Endothelial cell of umbilical vein (primary cell): ENCODE data around the gene CFAP46. TPM values are rescaled to one million over a fixed set of nuclear protein-coding genes. Genes with fewer than 3 reads are reported as not detected.

Experiments
- BruUV-seq: library from RNA; stranded (reverse); fragments of 400-500 nt; replicated peaks from 2 replicates; lab custom pipeline; 2021; lab: Mats Ljungman, UMichigan
- CTCF ChIA-PET: fragments of 300-600, 350-600 bp; sonication (Branson Sonifier 250); formaldehyde crosslinking; loops from one replicate; lab custom pipeline; 2021; ENCODE audit warnings: antibody characterized with exemption, inconsistent platforms; lab: Charles Lee
- POLR2A ChIA-PET: fragments of 300-600, 350-600 bp; sonication (Branson Sonifier 250); formaldehyde crosslinking; loops from one replicate; lab custom pipeline; 2021; ENCODE audit warnings: antibody characterized with exemption, inconsistent platforms; lab: Charles Lee
- DNase-seq: peaks from one replicate; pipeline ENCODE4 v3.0.0-alpha.2; 2011; ENCODE audit warnings: low read depth, low spot score
- FAIRE-seq: peaks from 2 replicates; lab custom pipeline; 2011; peaks lifted over from hg19 to GRCh38; lab: Jason Lieb, UNC
- H2AFZ ChIP-seq: 2 replicates; pipeline ENCODE4 v1.6.0; 2012; ENCODE audit warnings: low read depth, low read length, control low read depth, inconsistent platforms
- H3K27ac ChIP-seq: 2 replicates; pipeline ENCODE4 v1.5.1; 2011; ENCODE audit warnings: low read depth, mild to moderate bottlenecking, control low read depth, low read length, moderate library complexity; ENCODE audit not compliant: insufficient read depth
- H3K27me3 ChIP-seq, 2 experiments: 2 replicates each; pipeline versions ENCODE4 v1.6.0 to v1.6.1; 2011; ENCODE audit warnings: low read length in 2 of 2, mixed read lengths in 1 of 2; ENCODE audit not compliant: control insufficient read depth in 2 of 2, insufficient read depth in 2 of 2
- H3K36me3 ChIP-seq, 2 experiments: 2 replicates in 1 of 2; 3 replicates in 1 of 2; pipeline ENCODE4 v1.5.1; 2011; ENCODE audit warnings: low read length in 2 of 2, mild to moderate bottlenecking in 1 of 2, moderate library complexity in 1 of 2; ENCODE audit not compliant: control insufficient read depth in 2 of 2, insufficient read depth in 2 of 2; ENCODE audit errors: extremely low read depth in 1 of 2
- H3K4me1 ChIP-seq: 3 replicates; pipeline ENCODE4 v1.5.1; 2011; ENCODE audit warnings: mild to moderate bottlenecking, low read length; ENCODE audit not compliant: control insufficient read depth, insufficient read depth; ENCODE audit errors: extremely low read depth
- H3K4me2 ChIP-seq: 2 replicates; pipeline ENCODE4 v1.6.1; 2011; ENCODE audit warnings: low read length, control low read depth, mixed read lengths; ENCODE audit not compliant: insufficient read depth
- H3K4me3 ChIP-seq, 3 experiments: fragments of 200-600 bp in 1 of 3; sonication (generic), shearing (Covaris generic) in 1 of 3; replicated peaks in 1 of 3; 2 replicates each; pipeline ENCODE4 v1.5.1; 2011 to 2016; ENCODE audit warnings: control low read depth in 3 of 3, low read length in 3 of 3, mild to moderate bottlenecking in 2 of 3, inconsistent platforms in 1 of 3, low read depth in 1 of 3, moderate library complexity in 1 of 3; ENCODE audit not compliant: insufficient read depth in 1 of 3
- H3K79me2 ChIP-seq: 2 replicates; pipeline ENCODE4 v1.6.0; 2012; ENCODE audit warnings: low read length, inconsistent platforms; ENCODE audit not compliant: control insufficient read depth, insufficient read depth
- H3K9ac ChIP-seq: replicated peaks from 2 replicates; pipeline ENCODE3; 2011; ENCODE audit warnings: low read length, control low read depth; ENCODE audit not compliant: insufficient read depth; ENCODE audit errors: extremely low read depth
- H3K9me1 ChIP-seq: replicated peaks from 3 replicates; pipeline ENCODE4 v1.6.0; 2011; ENCODE audit warnings: mild to moderate bottlenecking, low read length; ENCODE audit not compliant: control insufficient read depth, insufficient read depth; ENCODE audit errors: extremely low read depth
- H3K9me3 ChIP-seq: replicated peaks from 2 replicates; pipeline ENCODE4 v1.5.1; 2012; ENCODE audit warnings: low read length, inconsistent platforms; ENCODE audit not compliant: control insufficient read depth, insufficient read depth
- H4K20me1 ChIP-seq: replicated peaks from 2 replicates; pipeline ENCODE3; 2011; ENCODE audit warnings: mild to moderate bottlenecking, low read length; ENCODE audit not compliant: control insufficient read depth, insufficient read depth; ENCODE audit errors: extremely low read depth
- EZH2 ChIP-seq: IDR thresholded peaks from 2 replicates; pipeline ENCODE4 v1.6.1; 2012; ENCODE audit warnings: borderline replicate concordance, low read depth, mild to moderate bottlenecking, moderate library complexity, low read length, inconsistent platforms; ENCODE audit not compliant: severe bottlenecking
- FOS ChIP-seq: IDR thresholded peaks from 2 replicates; pipeline ENCODE4 v1.6.1; 2011; ENCODE audit warnings: mild to moderate bottlenecking, low read length, moderate library complexity, borderline replicate concordance; ENCODE audit not compliant: insufficient read depth
- GATA2 ChIP-seq: IDR thresholded peaks from 2 replicates; pipeline ENCODE4 v1.7.0; 2011; ENCODE audit warnings: low read depth, mild to moderate bottlenecking, moderate library complexity, mixed read lengths, low read length; ENCODE audit not compliant: insufficient read length, insufficient read depth
- JUN ChIP-seq: IDR thresholded peaks from 2 replicates; pipeline ENCODE4 v1.6.1; 2011; ENCODE audit warnings: borderline replicate concordance, low read depth; ENCODE audit not compliant: insufficient read length, insufficient read depth
- MYC ChIP-seq: IDR thresholded peaks from one replicate; pipeline ENCODE4 v1.6.1; 2011; ENCODE audit warnings: mild to moderate bottlenecking, low read depth, low read length
- POLR2A ChIP-seq: IDR thresholded peaks from 2 replicates; pipeline ENCODE4 v1.6.1; 2012; ENCODE audit warnings: low read depth, mild to moderate bottlenecking, control low read depth, low read length
- POLR2AphosphoS5 ChIP-seq: IDR thresholded peaks from 2 replicates; pipeline ENCODE4 v1.6.1; 2012; ENCODE audit warnings: low read depth, mild to moderate bottlenecking, control low read depth, low read length, moderate library complexity; ENCODE audit not compliant: insufficient read depth
- dilution Hi-C: fragments of 300-500 bp; cut with MboI; formaldehyde crosslinking; loops from one replicate; pipeline ENCODE4 v1.15.0; 2019; ENCODE audit warnings: low sequenced_read_pairs; ENCODE audit not compliant: extremely low pct_ligation_motif_present
- intact Hi-C: fragments of 100-400 bp; cut with micrococcal nuclease; formaldehyde crosslinking; loops from one replicate; pipeline ENCODE4 v1.10.0; 2022
- polyA plus RNA-seq, 4 experiments: library from polyadenylated mRNA; depleted of rRNA in 3 of 4; stranded (reverse) in 3 of 4; unstranded in 1 of 4; fragments of >200 nt; gene quantifications; 2 replicates each; pipeline versions ENCODE4 v1.2.1 to v1.2.3, GENCODE V29; 2011 to 2012; ENCODE audit warnings: missing spikeins in 1 of 4
- total RNA-seq: library from RNA; stranded (reverse); gene quantifications from 2 replicates; pipeline ENCODE4 v1.2.3, GENCODE V29; 2021
- TF ChIP-seq, protein P1 (sequence below): IDR thresholded peaks from 2 replicates; pipeline ENCODE4 v1.6.1; 2011; ENCODE audit not compliant: insufficient read depth, insufficient read length
- TF ChIP-seq, protein P2 (sequence below), 2 donors: IDR thresholded peaks; 1 replicate in 1 of 2; 2 replicates in 1 of 2; pipeline ENCODE4 v1.5.1; 2011; ENCODE audit warnings: low read length in 2 of 2, mild to moderate bottlenecking in 2 of 2, moderate library complexity in 2 of 2, control low read depth in 1 of 2, inconsistent platforms in 1 of 2, low read depth in 1 of 2; ENCODE audit not compliant: insufficient read depth in 1 of 2; ENCODE audit errors: extremely low read depth in 1 of 2

CFAP46 gene
- total and polyA plus RNA-seq, 2 donors (not counting 3 experiments of a cell fraction or from before 2014, with no cell fraction given) = 0.75 to 0.98 TPM

DNA sequence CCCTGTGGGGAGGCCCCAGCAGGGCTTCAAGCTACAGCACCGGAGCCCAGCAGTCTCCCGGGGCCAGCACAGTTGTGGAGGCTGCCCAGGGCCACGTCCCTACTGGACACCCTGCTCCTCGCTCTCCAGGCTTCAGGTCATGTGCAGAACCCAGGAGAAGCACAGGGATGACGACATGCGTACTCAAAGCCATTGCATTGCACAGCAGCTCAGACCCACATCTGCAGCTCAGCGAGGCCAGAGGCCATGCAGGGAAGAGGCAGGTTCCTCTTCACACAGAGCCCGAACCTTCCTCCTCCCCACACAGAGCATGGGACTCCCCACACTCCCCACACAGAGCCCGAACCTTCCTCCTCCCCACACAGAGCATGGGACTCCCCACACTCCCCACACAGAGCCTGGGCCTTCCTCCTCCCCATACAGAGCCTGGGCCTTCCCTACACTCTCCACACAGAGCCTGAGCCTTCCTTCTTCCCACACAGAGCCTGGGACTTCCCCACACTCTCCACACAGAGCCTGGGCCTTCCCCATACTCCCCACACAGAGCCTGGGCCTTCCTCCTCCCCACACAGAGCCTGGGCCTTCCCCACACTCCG, 12.3 kb downstream of the CFAP46 start:
- POLR2A ChIA-PET = no interaction called here
- H3K79me2 ChIP-seq = no peaks in the 10 kb centered on the region
- no peaks in the 10 kb centered on the region for H3K9me3 ChIP-seq
- H3K4me2 ChIP-seq = no peak overlapping the region
- H2AFZ ChIP-seq = no peak overlapping the region
- no peaks in the 10 kb centered on the region for H3K27me3 ChIP-seq
- intact Hi-C loops = no loop called here
- DNase-seq (no peak), FAIRE-seq (no peak)
- H3K36me3 ChIP-seq = no peaks in the 10 kb centered on the region
- no peak overlapping the region for H3K4me3 ChIP-seq
- no peaks in the 10 kb centered on the region for H4K20me1 ChIP-seq
- BruUV-seq = no TSS peak
- TF ChIP-seq JUN (no peak), MYC (no peak), POLR2A (no peak), EZH2 (no peak), POLR2AphosphoS5 (no peak), GATA2 (no peak), FOS (no peak)
- TF ChIP-seq, protein P1, sequence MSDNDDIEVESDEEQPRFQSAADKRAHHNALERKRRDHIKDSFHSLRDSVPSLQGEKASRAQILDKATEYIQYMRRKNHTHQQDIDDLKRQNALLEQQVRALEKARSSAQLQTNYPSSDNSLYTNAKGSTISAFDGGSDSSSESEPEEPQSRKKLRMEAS = no peak
- TF ChIP-seq, protein P2, sequence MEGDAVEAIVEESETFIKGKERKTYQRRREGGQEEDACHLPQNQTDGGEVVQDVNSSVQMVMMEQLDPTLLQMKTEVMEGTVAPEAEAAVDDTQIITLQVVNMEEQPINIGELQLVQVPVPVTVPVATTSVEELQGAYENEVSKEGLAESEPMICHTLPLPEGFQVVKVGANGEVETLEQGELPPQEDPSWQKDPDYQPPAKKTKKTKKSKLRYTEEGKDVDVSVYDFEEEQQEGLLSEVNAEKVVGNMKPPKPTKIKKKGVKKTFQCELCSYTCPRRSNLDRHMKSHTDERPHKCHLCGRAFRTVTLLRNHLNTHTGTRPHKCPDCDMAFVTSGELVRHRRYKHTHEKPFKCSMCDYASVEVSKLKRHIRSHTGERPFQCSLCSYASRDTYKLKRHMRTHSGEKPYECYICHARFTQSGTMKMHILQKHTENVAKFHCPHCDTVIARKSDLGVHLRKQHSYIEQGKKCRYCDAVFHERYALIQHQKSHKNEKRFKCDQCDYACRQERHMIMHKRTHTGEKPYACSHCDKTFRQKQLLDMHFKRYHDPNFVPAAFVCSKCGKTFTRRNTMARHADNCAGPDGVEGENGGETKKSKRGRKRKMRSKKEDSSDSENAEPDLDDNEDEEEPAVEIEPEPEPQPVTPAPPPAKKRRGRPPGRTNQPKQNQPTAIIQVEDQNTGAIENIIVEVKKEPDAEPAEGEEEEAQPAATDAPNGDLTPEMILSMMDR (IDR thresholded peaks at IDR 0.05; ENCODE audit: extremely low read depth in 1 of 2, insufficient read depth in 1 of 2, low read depth in 1 of 2, low read length in 2 of 2) = no peak
- no peak overlapping the region for H3K27ac ChIP-seq
- H3K4me1 ChIP-seq = no peaks in the 10 kb centered on the region
- CTCF ChIA-PET = no interaction called here
- H3K9me1 ChIP-seq = no peaks in the 10 kb centered on the region
- dilution Hi-C loops = no loop called here
- H3K9ac ChIP-seq = no peak overlapping the region
